ENCODE measurements around the gene SMNDC1.

GRCh38 chr10:110345286-110345685 lies 40.6 kb upstream of the SMNDC1 start:
- TF ChIP-seq POLR2A (IDR thresholded peaks at IDR 0.05) (no peak), CTCF (IDR thresholded peaks at IDR 0.05) (no peak)

All from right lobe of liver (tissue), 4 donors.